Skeletal muscle cell (primary cell): ENCODE results near the gene FILIP1.

ENCODE experiments used
- DNase-seq: peaks from one replicate; pipeline ENCODE4 v3.0.0-alpha.2; 2010; ENCODE audit warnings: low read depth
- H3K4me3 ChIP-seq: 2 replicates; pipeline ENCODE4 v1.5.1; 2011; ENCODE audit warnings: low read depth, mild to moderate bottlenecking, control low read depth, low read length, moderate library complexity

The FILIP1 gene

DNA sequence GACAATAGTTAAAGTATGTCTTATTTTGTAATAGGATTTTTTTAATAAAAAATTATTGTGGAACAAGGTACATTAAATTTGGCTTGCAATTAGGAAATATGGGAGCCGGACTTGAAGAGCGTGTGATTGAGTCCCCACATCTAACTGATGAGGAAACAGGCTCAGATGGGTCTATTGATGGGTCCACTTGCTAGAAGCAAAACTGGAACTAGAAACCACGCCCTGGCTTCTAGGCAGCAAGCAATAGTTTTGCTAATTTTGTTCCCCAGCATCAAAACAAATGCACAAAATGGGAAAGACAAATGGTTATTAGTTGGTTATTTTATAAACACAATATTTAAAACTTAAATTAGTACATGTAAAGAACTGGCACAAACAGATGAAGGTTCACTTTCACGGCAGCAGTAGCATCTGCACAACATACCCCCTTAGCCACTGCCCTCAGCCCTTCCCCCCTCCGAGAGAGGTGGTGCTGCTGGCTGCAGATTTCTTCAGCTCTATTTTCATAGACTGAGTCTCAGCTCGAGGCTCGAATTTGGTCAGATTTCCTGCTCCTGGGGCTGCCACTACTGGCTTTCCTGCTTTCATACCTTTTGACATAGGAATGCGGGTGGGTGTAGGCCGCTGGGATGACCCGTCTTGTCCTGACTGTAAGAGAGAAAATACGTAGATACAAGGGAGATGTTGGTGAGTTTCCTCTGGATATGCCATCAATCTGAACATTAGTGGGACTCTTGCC lies 185.2 kb downstream of the FILIP1 start:
- DNase-seq: no peak

DNA sequence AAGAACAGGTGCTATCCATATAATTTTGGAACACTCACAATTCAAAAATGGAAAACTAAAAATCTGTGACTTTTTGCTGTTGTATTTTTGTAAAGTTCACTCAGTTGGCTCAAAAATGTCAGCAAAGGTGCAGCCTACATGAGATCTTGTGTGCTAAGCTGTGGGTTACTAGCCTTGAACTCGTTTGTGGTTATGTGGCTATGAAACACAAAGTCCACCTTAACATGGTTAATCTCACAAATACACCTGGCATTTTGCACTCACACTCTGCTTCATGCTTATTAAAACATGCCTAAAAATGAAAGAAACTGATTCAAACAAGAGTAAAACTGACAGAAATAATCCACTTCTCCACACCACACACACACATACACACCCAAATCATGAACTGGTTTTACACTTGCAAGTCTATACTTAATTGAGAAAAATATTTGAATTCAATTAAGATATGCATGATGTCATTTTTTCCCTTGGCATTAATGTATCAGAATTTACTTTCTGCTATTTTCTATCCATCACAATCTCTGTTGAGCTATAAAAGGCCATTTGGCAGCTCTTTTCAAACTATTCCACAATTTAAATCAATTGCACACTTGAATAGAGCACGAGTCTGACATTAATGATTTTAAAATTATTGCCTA lies 186.1 kb downstream of the FILIP1 start:
- no peak for DNase-seq
- H3K4me3 ChIP-seq: no peak overlapping the region

More for the DNA sequence above, 185.2 kb downstream of the FILIP1 start:
- H3K4me3 ChIP-seq: no peak overlapping the region

DNA sequence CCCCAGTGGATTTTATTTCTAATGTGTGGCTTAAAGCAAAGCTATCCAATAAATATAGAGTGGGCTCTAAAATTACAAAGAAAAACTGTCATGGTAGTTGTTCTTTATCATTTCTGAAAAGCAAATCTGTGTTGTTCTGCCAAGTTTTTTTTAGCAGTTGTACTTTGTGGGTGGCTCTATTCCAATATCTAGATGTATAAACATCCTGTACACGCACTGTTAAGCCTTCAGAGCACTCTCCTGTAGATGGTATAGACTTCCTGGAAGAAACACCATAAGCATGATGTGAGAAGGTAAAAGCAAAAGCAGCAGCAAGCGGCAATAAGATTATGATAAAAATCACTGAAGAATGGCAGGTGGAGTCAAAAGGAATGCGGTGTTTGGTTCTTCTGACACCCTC lies 187.5 kb downstream of the FILIP1 start:
- peak; percentile 29 for DNase-seq

DNA sequence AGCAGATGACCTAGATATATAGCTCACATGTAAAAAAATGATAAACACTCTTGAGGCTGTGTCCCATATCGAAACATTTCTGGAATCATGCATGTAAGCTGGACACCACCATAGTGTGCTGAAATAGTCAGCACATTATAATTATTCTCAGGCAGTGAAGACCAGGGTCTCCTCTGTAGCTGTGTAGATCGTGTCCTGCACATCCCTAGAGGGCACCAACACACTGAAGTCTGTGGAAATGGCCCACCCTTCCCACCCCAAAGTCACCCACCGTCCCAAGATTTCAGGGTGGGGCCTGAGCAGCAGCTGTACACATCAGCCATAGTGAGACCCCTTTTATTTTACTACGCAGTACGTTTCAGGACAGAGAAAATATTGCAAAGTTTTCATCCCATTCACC lies 188.0 kb downstream of the FILIP1 start:
- H3K4me3 ChIP-seq: no peak overlapping the region
- DNase-seq: no peak

More for the DNA sequence above, 187.5 kb downstream of the FILIP1 start:
- H3K4me3 ChIP-seq: no peak overlapping the region

DNA sequence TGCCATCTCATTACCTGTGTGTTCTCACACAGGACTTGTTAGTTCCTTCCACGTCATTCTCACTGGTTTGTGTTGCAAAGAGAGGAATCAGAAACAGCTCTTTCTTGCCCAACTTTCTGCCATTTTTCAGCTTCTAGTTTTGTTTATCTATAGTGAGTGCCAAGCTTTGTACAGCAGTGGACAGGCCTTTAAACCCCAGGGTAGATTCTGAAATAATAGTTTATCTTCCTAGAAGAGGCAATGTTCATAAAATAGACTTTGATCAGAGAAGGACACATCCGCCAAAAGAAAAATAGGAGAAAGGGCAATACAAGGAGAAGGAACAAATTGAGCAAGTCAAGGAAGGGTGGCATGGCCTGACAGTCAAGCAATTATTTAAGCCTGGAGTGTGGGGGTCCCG lies 191.3 kb downstream of the FILIP1 start:
- no peak overlapping the region for H3K4me3 ChIP-seq
- DNase-seq: no peak

DNA sequence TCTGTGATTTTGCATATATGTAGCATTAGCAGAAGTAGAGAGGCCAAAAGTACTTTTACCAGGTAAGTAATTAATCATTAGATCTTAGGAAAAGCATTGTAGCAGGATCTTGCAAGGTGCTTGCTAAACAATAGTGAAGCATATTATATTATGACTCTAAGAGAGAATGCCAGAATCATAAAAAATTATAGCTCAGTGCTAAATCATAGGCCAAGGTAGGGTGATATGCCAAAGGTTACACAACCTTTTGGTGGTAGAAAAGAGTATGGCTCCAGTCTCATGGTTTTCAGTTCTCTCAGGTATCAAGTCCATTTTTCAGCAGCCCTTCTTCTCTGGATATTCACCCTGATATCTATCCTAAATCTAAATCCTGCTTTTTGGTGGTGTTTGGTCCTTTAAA lies 192.1 kb downstream of the FILIP1 start:
- DNase-seq: no peak
- no peak overlapping the region for H3K4me3 ChIP-seq

DNA sequence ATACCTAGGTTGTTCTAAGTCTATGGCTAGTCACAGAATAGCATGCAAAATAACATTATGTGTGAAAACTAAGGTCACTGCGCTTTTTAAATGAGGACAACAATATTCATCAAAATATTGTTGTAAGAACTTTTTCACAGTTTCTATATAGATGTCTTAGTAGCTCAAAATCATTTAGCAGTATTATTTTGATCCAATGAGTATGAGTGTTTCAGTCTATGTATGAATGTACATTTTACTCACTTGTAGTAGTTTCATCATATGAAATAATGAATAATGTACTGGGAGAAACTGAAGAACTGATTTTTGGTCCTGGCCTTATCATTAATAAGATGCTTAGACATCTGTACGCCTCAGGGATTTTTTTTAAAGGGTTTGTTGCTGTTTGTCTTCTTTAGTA lies 192.5 kb downstream of the FILIP1 start:
- no peak overlapping the region for H3K4me3 ChIP-seq

DNA sequence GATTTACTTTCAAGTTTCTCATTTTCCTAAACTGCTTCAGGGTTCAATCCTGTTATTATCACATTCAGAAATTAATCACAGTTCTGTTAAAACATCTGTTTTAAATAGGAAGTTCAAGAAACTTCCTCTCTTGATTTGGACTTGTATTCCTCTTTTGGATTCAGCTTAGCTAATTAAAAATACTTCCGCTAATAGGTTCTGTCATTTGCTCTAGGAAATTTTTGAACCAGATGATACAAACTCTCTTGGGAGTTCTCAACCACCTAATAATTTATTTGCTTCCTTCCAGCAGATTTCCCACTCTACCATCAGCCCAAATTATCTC lies 193.1 kb downstream of the FILIP1 start:
- no peak overlapping the region for H3K4me3 ChIP-seq
- no peak for DNase-seq

More for the DNA sequence above, 192.5 kb downstream of the FILIP1 start:
- DNase-seq: no peak

DNA sequence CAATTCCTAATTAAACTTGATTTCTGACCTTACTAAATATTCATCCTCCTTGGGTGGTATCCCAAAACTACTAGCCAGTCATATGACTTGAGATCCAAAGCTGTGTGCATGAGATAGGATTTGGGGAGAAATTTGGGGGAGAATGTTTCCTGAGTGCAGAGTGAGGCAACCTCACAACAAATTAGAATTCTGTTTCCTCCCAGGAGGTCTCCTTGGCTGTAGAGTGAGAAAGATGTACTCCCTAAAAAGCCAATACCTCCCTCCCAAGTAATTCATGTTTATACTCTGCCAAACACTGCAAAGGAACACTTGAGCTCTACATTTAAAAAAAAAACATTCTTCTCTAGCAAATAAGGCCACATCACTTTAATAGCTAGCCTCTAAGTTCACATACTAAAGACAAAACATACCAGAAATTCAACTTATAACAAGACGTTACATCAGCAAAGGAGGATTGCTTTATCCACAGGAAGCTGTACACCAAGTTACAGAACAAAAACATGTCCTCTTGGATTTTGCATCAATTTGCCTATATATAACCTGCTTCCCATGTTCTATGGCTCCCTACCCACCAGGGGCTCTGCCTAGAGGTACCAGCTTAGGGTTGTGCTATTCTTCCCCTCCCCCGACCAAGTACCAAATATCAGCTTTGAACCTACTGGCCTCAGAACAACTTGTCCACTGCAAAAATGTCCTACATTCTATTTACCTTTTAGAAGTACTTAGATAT lies 193.6 kb downstream of the FILIP1 start:
- DNase-seq: no peak
- no peak overlapping the region for H3K4me3 ChIP-seq

DNA sequence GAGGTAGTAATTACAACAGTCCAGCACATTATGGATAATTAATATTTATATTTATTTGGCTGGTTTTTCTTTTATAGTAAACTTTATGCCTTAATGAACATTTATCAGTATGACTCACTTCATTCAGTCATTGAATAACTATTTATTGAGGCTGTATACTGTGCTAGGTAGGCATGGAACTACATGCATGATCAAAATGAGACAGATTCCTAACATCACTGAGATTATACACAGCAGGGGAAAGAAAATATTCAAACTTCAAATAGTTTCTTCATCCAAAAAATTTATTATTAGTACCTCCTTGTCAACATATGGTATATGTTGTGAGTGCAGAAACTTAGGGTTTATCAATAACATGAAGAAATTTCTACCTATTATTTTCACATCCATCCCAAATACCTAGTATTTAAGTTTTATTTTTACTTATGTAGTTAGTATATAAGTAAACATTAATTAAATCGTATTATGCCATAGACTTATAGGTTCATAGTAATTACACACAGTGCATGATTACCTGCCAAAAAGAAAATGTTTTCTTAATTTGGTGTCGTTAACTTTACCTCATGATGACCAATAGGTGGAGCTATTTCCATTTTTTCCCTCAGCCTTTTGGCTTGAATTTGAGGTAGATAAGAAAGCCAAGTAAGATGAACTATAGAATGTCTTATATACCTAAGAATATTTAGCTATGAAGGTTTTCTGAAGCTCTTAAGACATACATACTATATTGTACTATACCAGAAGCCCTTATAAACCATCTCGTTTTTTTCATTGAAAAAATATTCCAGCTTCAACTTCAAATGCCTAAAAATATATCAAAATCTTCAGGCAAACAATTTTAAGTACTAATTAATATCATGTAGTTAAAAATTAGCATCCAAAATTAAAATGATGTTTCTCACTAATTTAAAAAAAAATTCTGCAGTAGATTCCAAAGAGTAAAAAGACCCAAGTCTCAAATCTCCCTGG lies 196.5 kb downstream of the FILIP1 start:
- DNase-seq: no peak

DNA sequence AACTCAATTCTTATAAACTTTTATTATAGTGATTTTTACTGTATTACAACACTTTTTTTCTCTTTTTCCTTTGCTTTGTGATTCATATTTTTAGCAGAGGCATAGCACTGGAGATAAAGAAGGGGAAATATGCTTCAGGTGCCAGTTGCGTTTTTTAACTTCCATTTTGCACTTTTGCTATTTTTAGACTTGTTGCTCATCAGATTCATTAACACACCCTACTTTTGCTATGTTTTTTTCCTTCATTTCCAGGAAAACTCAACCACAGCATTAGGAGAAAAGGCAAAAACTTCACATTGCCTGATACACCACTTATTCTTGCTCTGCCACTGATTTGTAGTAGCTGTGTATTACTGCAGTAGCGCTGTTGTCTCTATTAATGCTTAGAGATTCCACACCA lies 201.0 kb downstream of the FILIP1 start:
- no peak for DNase-seq
- H3K4me3 ChIP-seq: no peak overlapping the region

More for the DNA sequence above, 196.5 kb downstream of the FILIP1 start:
- H3K4me3 ChIP-seq: no peak overlapping the region

DNA sequence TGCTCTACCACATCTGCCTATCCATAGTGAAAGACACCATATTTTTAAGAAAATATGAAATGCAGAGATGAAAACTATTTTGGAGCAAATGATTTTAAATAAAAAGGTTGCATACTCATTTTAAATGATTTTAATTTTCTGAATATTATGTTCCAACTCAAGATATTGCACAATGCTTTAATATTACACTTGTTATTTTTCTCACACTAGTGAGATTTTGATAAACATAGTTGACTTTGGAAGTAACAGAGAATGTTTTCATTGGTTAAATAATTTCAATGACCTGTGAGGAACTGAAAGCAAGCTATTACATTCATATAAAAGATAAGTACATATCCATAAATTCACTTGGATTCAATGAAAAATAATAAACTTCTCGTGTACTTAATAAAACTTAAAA lies 201.9 kb downstream of the FILIP1 start:
- H3K4me3 ChIP-seq: no peak overlapping the region
- DNase-seq: no peak

DNA sequence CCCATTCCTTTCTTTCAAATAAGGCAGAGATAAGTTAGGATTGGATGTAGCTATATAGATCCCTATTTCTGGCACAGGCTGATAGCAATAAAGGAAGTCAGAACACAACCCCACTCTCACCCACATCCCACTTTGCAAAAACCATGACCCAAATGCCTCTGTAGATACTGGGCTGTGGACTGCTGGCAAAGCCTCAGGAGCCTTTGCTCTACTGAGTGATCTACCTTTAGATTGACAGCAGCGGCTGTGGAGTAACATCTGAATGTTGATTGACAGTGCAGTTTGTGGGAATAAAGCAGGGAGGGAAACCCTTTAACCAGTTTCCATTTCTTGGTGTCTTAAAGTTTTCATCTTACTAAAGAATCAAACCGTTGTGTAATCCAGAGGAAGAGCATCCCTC lies 202.3 kb downstream of the FILIP1 start:
- no peak overlapping the region for H3K4me3 ChIP-seq
- no peak for DNase-seq

DNA sequence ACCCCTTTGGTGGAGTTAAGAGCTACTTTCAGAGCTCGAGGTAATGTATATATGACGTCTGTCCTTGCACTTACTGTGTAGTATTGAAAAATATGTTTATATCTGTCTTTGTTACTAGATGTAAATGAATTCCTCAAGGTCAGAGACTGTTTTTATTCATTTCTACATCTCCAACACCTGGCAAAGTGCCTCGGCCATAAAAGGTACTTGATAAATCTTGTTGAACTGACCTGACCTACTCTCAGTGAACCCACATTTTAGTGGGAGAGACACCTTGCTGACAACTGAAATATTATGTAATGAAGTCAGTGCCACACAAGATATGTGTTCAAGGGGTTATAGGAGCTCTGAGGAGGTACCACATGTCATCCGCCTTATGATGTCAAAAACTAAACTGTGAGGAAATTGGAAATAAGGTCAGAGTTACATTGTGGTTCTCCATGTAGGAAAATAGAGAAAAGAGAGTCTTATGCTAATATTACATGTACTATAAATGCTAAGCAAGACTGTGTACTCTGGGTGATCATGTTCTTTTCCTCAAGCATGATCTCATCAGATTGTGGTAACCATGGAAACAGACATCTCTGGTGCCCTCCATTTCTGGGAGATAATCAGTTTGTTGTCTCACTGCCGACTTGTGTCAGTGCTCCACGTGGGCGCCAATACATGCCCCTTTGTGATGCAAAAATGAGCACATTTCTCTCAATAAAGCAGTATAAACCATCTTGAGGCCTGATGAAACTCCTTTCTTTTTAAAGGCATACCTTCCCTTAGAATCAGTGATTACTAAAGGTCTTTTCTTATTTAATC lies 203.3 kb downstream of the FILIP1 start:
- DNase-seq: no peak
- no peak overlapping the region for H3K4me3 ChIP-seq

DNA sequence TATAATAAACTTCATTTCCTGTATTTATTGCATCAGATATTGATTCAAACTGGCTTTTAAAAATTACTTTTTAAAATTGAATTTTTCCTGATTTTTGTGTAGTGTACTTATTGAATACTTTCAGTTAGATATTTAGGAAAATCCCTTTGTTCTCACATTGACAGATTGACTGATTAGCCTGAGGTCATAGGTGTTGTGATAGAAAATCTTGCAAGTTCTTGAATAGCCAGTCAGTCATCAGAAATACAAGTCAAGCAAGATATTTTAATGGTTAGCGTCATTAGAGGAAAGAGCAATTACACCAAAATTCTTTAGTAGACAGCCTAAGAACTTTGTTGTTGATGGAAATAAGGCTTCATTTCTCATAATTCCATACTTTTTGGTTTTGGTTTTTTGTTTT lies 205.6 kb downstream of the FILIP1 start:
- H3K4me3 ChIP-seq: no peak overlapping the region
- no peak for DNase-seq

DNA sequence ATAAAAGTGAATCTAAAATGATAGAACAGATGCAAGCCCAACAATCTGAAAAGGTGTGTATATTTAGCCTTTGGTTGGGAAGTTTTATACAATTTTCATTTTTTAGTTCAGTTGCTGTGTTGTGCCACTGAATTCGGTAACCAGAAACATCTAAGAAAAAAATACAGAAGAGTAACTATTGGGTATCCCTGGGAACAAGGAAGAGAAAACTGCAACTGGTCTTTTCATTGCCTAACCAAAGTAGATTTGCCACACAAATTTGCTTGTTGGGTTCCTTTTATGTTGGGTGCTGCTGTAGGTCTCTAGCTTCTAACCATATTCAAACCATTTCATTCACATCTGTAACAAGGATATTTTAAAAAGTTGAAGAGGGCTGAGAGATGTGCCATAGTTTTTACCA lies 206.2 kb downstream of the FILIP1 start:
- no peak overlapping the region for H3K4me3 ChIP-seq
- DNase-seq: no peak

DNA sequence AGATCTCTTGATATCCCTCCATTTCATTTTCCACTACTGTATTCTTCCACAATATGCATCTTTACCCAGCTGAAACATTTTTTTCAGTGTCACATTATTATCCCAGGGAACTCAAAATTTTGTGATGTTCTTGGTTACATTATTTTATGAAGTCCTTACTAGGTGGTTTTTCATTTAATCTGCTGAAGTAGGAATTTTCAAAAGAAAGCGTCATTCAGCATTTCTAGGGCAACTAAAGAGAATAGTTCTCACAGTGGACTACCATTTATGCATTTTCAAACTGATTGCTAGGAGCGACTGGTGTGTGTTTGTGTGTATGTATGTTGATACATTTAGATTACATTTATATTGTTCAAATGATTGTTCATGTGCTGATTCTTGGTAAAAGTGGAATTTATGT lies 206.6 kb downstream of the FILIP1 start:
- DNase-seq: no peak
- H3K4me3 ChIP-seq: no peak overlapping the region

DNA sequence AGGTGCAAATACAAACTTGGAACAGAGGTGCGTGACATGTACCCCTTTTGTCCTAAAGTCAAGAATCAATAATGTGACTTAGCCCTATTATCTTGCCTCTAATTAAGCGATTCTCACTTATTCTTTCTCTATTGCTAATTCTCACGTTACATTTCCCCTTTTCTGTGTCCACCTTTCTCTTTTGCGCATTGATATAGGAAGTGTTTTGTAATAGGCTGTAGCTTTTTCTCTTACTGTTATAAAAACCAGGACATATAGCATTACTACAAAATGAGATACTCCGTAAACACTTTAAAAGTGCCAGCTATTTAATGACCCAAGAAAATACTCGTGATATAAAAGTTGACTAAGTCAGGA lies 208.3 kb downstream of the FILIP1 start:
- no peak for DNase-seq
- H3K4me3 ChIP-seq: peak overlapping the region; percentile 69
